HepG2 (cell line): ENCODE measurements around the gene LONP1. TPM values are rescaled to one million over a fixed set of nuclear protein-coding genes. Genes with fewer than 3 reads are reported as not detected.

Source experiments
- AGO1 ChIP-seq: fragments of 200-400 bp; formaldehyde crosslinking; IDR thresholded peaks from 2 replicates; pipeline ENCODE4 v1.6.1; 2017; ENCODE audit warnings: mild to moderate bottlenecking, low read depth, low read length, moderate library complexity; ENCODE audit not compliant: poor library complexity, severe bottlenecking
- DNMT3B ChIP-seq: conservative IDR thresholded peaks from 2 replicates; pipeline ENCODE4 v1.6.1; 2016; ENCODE audit warnings: missing biosample characterization, control low read depth
- FOXK2 ChIP-seq: fragments of 450-650 bp; IDR thresholded peaks from 2 replicates; pipeline ENCODE4 v1.6.1; 2016
- GTF2F1 ChIP-seq: fragments of 150-350 bp; IDR thresholded peaks from 2 replicates; pipeline ENCODE4 v1.6.1; 2014; ENCODE audit warnings: low read length
- KAT8 ChIP-seq: IDR thresholded peaks from 2 replicates; pipeline ENCODE4 v1.6.1; 2016; ENCODE audit warnings: missing genetic modification reagents, missing compliant biosample characterization
- KDM3A ChIP-seq: IDR thresholded peaks from 2 replicates; pipeline ENCODE4 v1.6.1; 2018; ENCODE audit warnings: low read depth, missing compliant biosample characterization
- KDM6A ChIP-seq: IDR thresholded peaks from 2 replicates; pipeline ENCODE4 v1.6.1; 2016; ENCODE audit warnings: low read depth
- MLLT10 ChIP-seq: sonication (generic); formaldehyde crosslinking; IDR thresholded peaks from 2 replicates; pipeline ENCODE4 v1.4.0; 2020; ENCODE audit warnings: missing genetic modification reagents
- MLXIP ChIP-seq: sonication (generic); formaldehyde crosslinking; IDR thresholded peaks from 2 replicates; pipeline ENCODE4 v1.9.0; 2021; ENCODE audit warnings: missing genetic modification reagents, borderline replicate concordance
- PAX8 ChIP-seq: sonication (generic); formaldehyde crosslinking; IDR thresholded peaks from 2 replicates; pipeline ENCODE4 v1.8.0; 2022; ENCODE audit warnings: mild to moderate bottlenecking, missing genetic modification reagents, borderline replicate concordance
- RAD51 ChIP-seq: fragments of 450-650 bp; IDR thresholded peaks from 2 replicates; pipeline ENCODE4 v1.6.1; 2016; ENCODE audit warnings: borderline replicate concordance
- RARA ChIP-seq: IDR thresholded peaks from 2 replicates; pipeline ENCODE4 v1.6.1; 2016; ENCODE audit warnings: missing genetic modification reagents, missing compliant biosample characterization
- RFX5 ChIP-seq: IDR thresholded peaks from 2 replicates; pipeline ENCODE4 v1.6.1; 2011; ENCODE audit warnings: low read depth, low read length, improper control_type of control experiment
- SNAPC5 ChIP-seq: sonication (generic); formaldehyde crosslinking; IDR thresholded peaks from 2 replicates; pipeline ENCODE4 v1.8.1; 2023; ENCODE audit warnings: mild to moderate bottlenecking, missing genetic modification reagents, borderline replicate concordance
- TEAD3 ChIP-seq: optimal IDR thresholded peaks from 2 replicates; pipeline ENCODE3; 2016; ENCODE audit warnings: borderline replicate concordance
- ZBTB8A ChIP-seq: sonication (generic); formaldehyde crosslinking; IDR thresholded peaks from 2 replicates; pipeline ENCODE4 v1.4.0; 2020; ENCODE audit warnings: mild to moderate bottlenecking, low read depth, missing genetic modification reagents, borderline replicate concordance
- ZNF256 ChIP-seq: sonication (generic); formaldehyde crosslinking; conservative IDR thresholded peaks from 2 replicates; pipeline ENCODE4 v1.4.0; 2020; ENCODE audit warnings: missing genetic modification reagents
- ZNF337 ChIP-seq: sonication (generic); formaldehyde crosslinking; IDR thresholded peaks from 2 replicates; pipeline ENCODE4 v1.5.1; 2020; ENCODE audit warnings: missing genetic modification reagents, low read depth, mild to moderate bottlenecking, borderline replicate concordance
- ZNF430 ChIP-seq: sonication (generic); formaldehyde crosslinking; IDR thresholded peaks from 2 replicates; pipeline ENCODE4 v1.9.0; 2021; ENCODE audit warnings: mild to moderate bottlenecking, missing genetic modification reagents
- ZNF546 ChIP-seq: sonication (generic); formaldehyde crosslinking; conservative IDR thresholded peaks from 2 replicates; pipeline ENCODE4 v1.8.1; 2023; ENCODE audit warnings: mild to moderate bottlenecking, missing genetic modification reagents
- ZNF614 ChIP-seq: IDR thresholded peaks from 2 replicates; pipeline ENCODE4 v1.6.1; 2018; ENCODE audit warnings: missing biosample characterization, missing genetic modification reagents, inconsistent platforms, borderline replicate concordance
- ZNF616 ChIP-seq: sonication (generic); formaldehyde crosslinking; IDR thresholded peaks from 2 replicates; pipeline ENCODE4 v1.5.0; 2020; ENCODE audit warnings: low read depth, mild to moderate bottlenecking, missing genetic modification reagents
- ZNF672 ChIP-seq: sonication (generic); formaldehyde crosslinking; IDR thresholded peaks from 2 replicates; pipeline ENCODE4 v1.8.1; 2022; ENCODE audit warnings: missing genetic modification reagents
- ZNF772 ChIP-seq: sonication (generic); formaldehyde crosslinking; IDR thresholded peaks from 2 replicates; pipeline ENCODE4 v1.5.0; 2020; ENCODE audit warnings: mild to moderate bottlenecking, missing genetic modification reagents
- ZUFSP ChIP-seq: sonication (generic); formaldehyde crosslinking; IDR thresholded peaks from 2 replicates; pipeline ENCODE4 v1.9.0; 2021; ENCODE audit warnings: missing genetic modification reagents, mild to moderate bottlenecking, borderline replicate concordance
- ZZZ3 ChIP-seq: sonication (generic); formaldehyde crosslinking; IDR thresholded peaks from 2 replicates; pipeline ENCODE4 v1.4.0; 2020; ENCODE audit warnings: missing genetic modification reagents, mild to moderate bottlenecking, borderline replicate concordance
- polyA plus RNA-seq, 8 experiments: library from polyadenylated mRNA; depleted of rRNA in 3 of 8; stranded (reverse) in 7 of 8; unstranded in 1 of 8; fragments of >200 nt; fragmentation: Illumina TruSeq in 4 of 8; extraction: Trizol in 4 of 8; gene quantifications; 2 replicates each; pipeline versions ENCODE4 v1.2.1 to v1.2.3, GENCODE V29; 2011 to 2016; ENCODE audit warnings: low read depth in 4 of 8, missing spikeins in 1 of 8, mixed read lengths in 1 of 8; ENCODE audit not compliant: insufficient read depth in 1 of 8
- total RNA-seq, 5 experiments: library from RNA; depleted of rRNA; stranded (reverse); fragments of >200 nt; fragmentation: Illumina TruSeq; extraction: Trizol; gene quantifications; 2 replicates each; pipeline ENCODE4 v1.2.3, GENCODE V29; 2016; ENCODE audit warnings: low read depth in 1 of 5

The LONP1 gene
- total and polyA plus RNA-seq, 2 of the 13 experiments (the other 11 are each of a cell fraction or from before 2014, with no cell fraction given), result 59.5 to 76.8 TPM

GRCh38 chr19:5690125-5690954, 29.6 kb downstream of the LONP1 start, which contains the start of gene RPL36 (continued):
- TF ChIP-seq KDM3A (CRISPR knock-in tag) (peak; percentile 84; the same call in 1 of the 2 replicates), ZNF672 (no peak), RAD51 (no peak), KAT8 (CRISPR knock-in tag) (peak; percentile 94), ZNF546 (CRISPR knock-in tag) (peak; percentile 88), DNMT3B (peak; percentile 86), ZNF430 (peak; percentile 77; the same call in 1 of the 2 replicates), ZNF616 (CRISPR knock-in tag) (peak; percentile 91), ZBTB8A (CRISPR knock-in tag) (no peak), GTF2F1 (peak; percentile 96), MLLT10 (CRISPR knock-in tag) (no peak), ZNF256 (CRISPR knock-in tag) (peak; percentile 74; the same call in 1 of the 2 replicates), AGO1 (peak; percentile 91), ZUFSP (CRISPR knock-in tag) (no peak), ZNF772 (CRISPR knock-in tag) (peak; percentile 72; the same call in 1 of the 2 replicates), FOXK2 (no peak), PAX8 (CRISPR knock-in tag) (0 out of 2 replicates have a peak, but pooled peaks have one; percentile 41), ZNF337 (0 out of 2 replicates have a peak, but pooled peaks have one; percentile 60), SNAPC5 (no peak), KDM6A (CRISPR knock-in tag) (no peak), MLXIP (CRISPR knock-in tag) (0 out of 2 replicates have a peak, but pooled peaks have one; percentile 32), ZZZ3 (peak; percentile 98; the same call in 1 of the 2 replicates), RFX5 (no peak), ZNF614 (CRISPR knock-in tag) (peak; percentile 79; the same call in 1 of the 2 replicates), TEAD3 (CRISPR knock-in tag) (peak; percentile 72), RARA (CRISPR knock-in tag) (no peak)
